OCI-LY7 (cell line): ENCODE measurements around the gene TNFRSF1A. TPM values are rescaled to one million over a fixed set of nuclear protein-coding genes. Genes with fewer than 3 reads are reported as not detected.

Experiments used
- BruUV-seq: library from RNA; stranded (reverse); fragments of 400-500 nt; replicated peaks from 2 replicates; lab custom pipeline; 2021; lab: Mats Ljungman, UMichigan
- CTCF ChIA-PET: fragments of 300-600 bp; sonication (Branson Sonifier 250); formaldehyde crosslinking; loops from one replicate; lab custom pipeline; 2022; ENCODE audit warnings: antibody characterized with exemption; ENCODE audit not compliant: unreplicated experiment; lab: Charles Lee
- POLR2A ChIA-PET: fragments of 300-600 bp; sonication (Branson Sonifier 250); formaldehyde crosslinking; loops from one replicate; lab custom pipeline; 2022; ENCODE audit warnings: antibody characterized with exemption; lab: Charles Lee
- DNase-seq: peaks from one replicate; pipeline ENCODE4 v3.0.0-alpha.2; 2015; ENCODE audit warnings: low spot score
- H2AFZ ChIP-seq: fragments of 200-600 bp; sonication (generic), shearing (Covaris generic); 2 replicates; pipeline ENCODE4 v1.6.1; 2014; ENCODE audit warnings: mild to moderate bottlenecking, antibody characterized with exemption, low read length, moderate library complexity
- H3K27ac ChIP-seq: fragments of 200-600 bp; sonication (generic); 2 replicates; pipeline ENCODE4 v1.5.1; 2014; ENCODE audit warnings: mixed run types, low read depth, mild to moderate bottlenecking, moderate library complexity, low read length, inconsistent platforms; ENCODE audit not compliant: poor library complexity, severe bottlenecking
- H3K36me3 ChIP-seq: fragments of 200-600 bp; sonication (generic); 2 replicates; pipeline ENCODE4 v1.6.1; 2014; ENCODE audit warnings: mild to moderate bottlenecking, antibody characterized with exemption, low read length, moderate library complexity, mixed read lengths; ENCODE audit not compliant: insufficient read depth
- H3K4me1 ChIP-seq: fragments of 200-600 bp; sonication (generic); 2 replicates; pipeline ENCODE4 v1.5.1; 2014; ENCODE audit warnings: mild to moderate bottlenecking, low read length; ENCODE audit not compliant: insufficient read depth, poor library complexity, severe bottlenecking
- H3K4me2 ChIP-seq: fragments of 200-600 bp; sonication (generic); 2 replicates; pipeline ENCODE4 v1.6.1; 2014; ENCODE audit warnings: mild to moderate bottlenecking, low read length
- H3K4me3 ChIP-seq: fragments of 200-600 bp; sonication (generic); 2 replicates; pipeline ENCODE4 v1.5.1; 2014; ENCODE audit warnings: mild to moderate bottlenecking, low read depth, low read length; ENCODE audit not compliant: poor library complexity, severe bottlenecking
- H3K79me2 ChIP-seq: fragments of 200-600 bp; sonication (generic); 2 replicates; pipeline ENCODE4 v1.6.1; 2016; ENCODE audit warnings: low read depth, mild to moderate bottlenecking, low read length, moderate library complexity, mixed read lengths; ENCODE audit not compliant: insufficient read depth
- H3K9me2 ChIP-seq: fragments of 200-600 bp; sonication (generic); 2 replicates; pipeline ENCODE4 v1.6.1; 2016; ENCODE audit warnings: mild to moderate bottlenecking, low read length, mixed read lengths; ENCODE audit not compliant: insufficient read depth
- H3K9me3 ChIP-seq: fragments of 200-600 bp; sonication (generic); 2 replicates; pipeline ENCODE4 v1.6.1; 2014; ENCODE audit warnings: mild to moderate bottlenecking, mixed run types, low read length, mixed read lengths
- H4K20me1 ChIP-seq: fragments of 200-600 bp; sonication (generic); 2 replicates; pipeline ENCODE4 v1.6.1; 2014; ENCODE audit warnings: mild to moderate bottlenecking, antibody characterized with exemption, low read length, moderate library complexity, mixed read lengths; ENCODE audit not compliant: insufficient read depth
- EZH2phosphoT487 ChIP-seq: fragments of 200-600 bp; sonication (generic); IDR thresholded peaks from 2 replicates; pipeline ENCODE4 v1.6.1; 2018; ENCODE audit warnings: low read depth, borderline replicate concordance, mild to moderate bottlenecking, mixed run types, antibody characterized with exemption, low read length, moderate library complexity, mixed read lengths
- intact Hi-C: fragments of 100-400 bp; cut with micrococcal nuclease; formaldehyde crosslinking; loops from one replicate; pipeline ENCODE4 v1.10.0; 2022; ENCODE audit not compliant: unreplicated experiment
- total RNA-seq, 2 experiments: library from RNA; depleted of rRNA in 1 of 2; stranded (reverse); fragments of >200 nt in 1 of 2; shearing (Covaris generic) in 1 of 2; gene quantifications; 2 replicates each; pipeline ENCODE4 v1.2.3, GENCODE V29; 2014 to 2022
- TF ChIP-seq, protein P1 (sequence below): fragments of 200-600 bp; sonication (generic); conservative IDR thresholded peaks from 2 replicates; pipeline ENCODE4 v1.5.1; 2014; ENCODE audit warnings: mild to moderate bottlenecking, antibody characterized with exemption, low read length, moderate library complexity, mixed read lengths

TNFRSF1A gene
- total RNA-seq, 2 experiments from 2014 or later, result 37.3 to 50.9 TPM

- Histone ChIP-seq H3K4me1 (peaks cover 10% of the 10 kb centered on the region), H3K9me3 (no peaks in the 10 kb centered on the region), H3K4me2 (peak overlapping the region; percentile 29; the same call in 1 of the 2 replicates), H3K9me2 (no peaks in the 10 kb centered on the region), H2AFZ (peak overlapping the region; percentile 75), H3K79me2 (no peaks in the 10 kb centered on the region), H3K4me3 (no peak overlapping the region), H3K36me3 (no peaks in the 10 kb centered on the region), H4K20me1 (no peaks in the 10 kb centered on the region), H3K27ac (no peak overlapping the region)
- intact Hi-C loops, result no loop called here
- peak; percentile 21 for DNase-seq
- CTCF ChIA-PET, result interaction anchor here (0.6 kb wide), 1 partner anchor 31 kb away, joined by 3 read pairs; no protein-coding TSS in a partner anchor
- no TSS peak for BruUV-seq
- no peak for TF ChIP-seq EZH2phosphoT487
- TF ChIP-seq, protein P1, sequence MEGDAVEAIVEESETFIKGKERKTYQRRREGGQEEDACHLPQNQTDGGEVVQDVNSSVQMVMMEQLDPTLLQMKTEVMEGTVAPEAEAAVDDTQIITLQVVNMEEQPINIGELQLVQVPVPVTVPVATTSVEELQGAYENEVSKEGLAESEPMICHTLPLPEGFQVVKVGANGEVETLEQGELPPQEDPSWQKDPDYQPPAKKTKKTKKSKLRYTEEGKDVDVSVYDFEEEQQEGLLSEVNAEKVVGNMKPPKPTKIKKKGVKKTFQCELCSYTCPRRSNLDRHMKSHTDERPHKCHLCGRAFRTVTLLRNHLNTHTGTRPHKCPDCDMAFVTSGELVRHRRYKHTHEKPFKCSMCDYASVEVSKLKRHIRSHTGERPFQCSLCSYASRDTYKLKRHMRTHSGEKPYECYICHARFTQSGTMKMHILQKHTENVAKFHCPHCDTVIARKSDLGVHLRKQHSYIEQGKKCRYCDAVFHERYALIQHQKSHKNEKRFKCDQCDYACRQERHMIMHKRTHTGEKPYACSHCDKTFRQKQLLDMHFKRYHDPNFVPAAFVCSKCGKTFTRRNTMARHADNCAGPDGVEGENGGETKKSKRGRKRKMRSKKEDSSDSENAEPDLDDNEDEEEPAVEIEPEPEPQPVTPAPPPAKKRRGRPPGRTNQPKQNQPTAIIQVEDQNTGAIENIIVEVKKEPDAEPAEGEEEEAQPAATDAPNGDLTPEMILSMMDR, result 0 out of 2 replicates have a peak, but pooled peaks have one; percentile 3
- POLR2A ChIA-PET, result interaction anchor here (1.2 kb wide), 1 partner anchor 10 kb away, joined by 3 read pairs; no protein-coding TSS in a partner anchor
These were observed 35.2 kb upstream of the TNFRSF1A start for GRCh38 chr12:6376870-6377666.

DNA sequence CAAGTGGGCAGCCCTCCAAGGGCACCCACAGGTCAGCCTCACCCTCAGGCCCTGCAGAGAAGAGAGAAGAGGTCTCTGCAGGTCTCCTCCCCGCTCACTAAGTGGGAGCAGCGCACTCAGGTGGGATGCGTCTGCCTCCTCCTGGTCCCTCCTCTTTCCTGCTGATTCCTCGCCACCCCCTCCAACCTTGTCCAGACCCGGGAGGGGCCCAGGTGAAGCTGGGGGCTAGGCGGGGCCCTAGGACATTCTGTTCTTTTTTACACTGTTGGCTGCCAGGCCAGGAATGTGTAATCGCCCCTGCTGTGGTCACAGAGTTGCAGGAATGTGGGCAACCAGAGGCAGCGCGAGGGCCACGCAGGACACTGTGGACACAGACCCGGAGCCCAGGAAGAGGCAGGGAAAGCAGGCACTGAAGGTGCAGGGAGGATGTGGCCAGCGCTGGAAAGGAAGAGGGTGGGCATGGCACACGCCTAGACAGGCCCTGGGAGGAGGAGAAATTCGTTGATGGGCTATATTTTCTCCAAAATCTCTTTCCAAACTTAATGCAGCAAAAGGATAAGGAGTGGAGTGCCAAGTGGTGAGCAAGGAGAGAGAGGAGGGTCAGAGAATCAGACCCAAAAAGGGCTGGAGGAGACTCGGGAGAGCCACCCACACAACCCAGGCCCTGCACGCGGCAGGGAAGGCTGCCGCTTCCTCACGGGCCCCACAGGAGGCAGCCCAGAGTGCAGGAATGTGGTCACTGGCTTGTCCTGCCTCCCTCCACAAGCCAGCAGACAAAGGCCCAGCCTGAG lies 34.4 kb upstream of the TNFRSF1A start:
- peaks cover 10% of the 10 kb centered on the region for H3K4me1 ChIP-seq
- no peaks in the 10 kb centered on the region for H3K9me2 ChIP-seq
- no TSS peak for BruUV-seq
- ChIA-PET CTCF (interaction anchor here (0.6 kb wide), 1 partner anchor 347 kb away, joined by 3 read pairs; the partner anchor contains the start of gene COPS7A), POLR2A (interaction anchor here (0.6 kb wide), 1 partner anchor 162 kb away, joined by 3 read pairs; no protein-coding TSS in a partner anchor)
- DNase-seq, result no peak
- peak overlapping the region; percentile 29; the same call in 1 of the 2 replicates for H3K4me2 ChIP-seq
- intact Hi-C loops, result no loop called here
- no peaks in the 10 kb centered on the region for H3K79me2 ChIP-seq
- H3K27ac ChIP-seq, result no peak overlapping the region
- peak overlapping the region; percentile 75 for H2AFZ ChIP-seq
- no peak overlapping the region for H3K4me3 ChIP-seq
- no peaks in the 10 kb centered on the region for H3K36me3 ChIP-seq
- TF ChIP-seq, protein P1, result peak; percentile 49
- no peak for TF ChIP-seq EZH2phosphoT487
- H3K9me3 ChIP-seq, result no peaks in the 10 kb centered on the region
- H4K20me1 ChIP-seq, result no peaks in the 10 kb centered on the region
